HEK293T (cell line): ENCODE measurements around the gene TFF2.

Experiments
- ELF4 ChIP-seq: fragments of 450-650 bp; IDR thresholded peaks from 2 replicates; pipeline ENCODE4 v1.6.1; 2017; ENCODE audit warnings: antibody characterized with exemption
- FOXA1 ChIP-seq: fragments of 450-650 bp; IDR thresholded peaks from 2 replicates; pipeline ENCODE4 v1.6.1; 2016; ENCODE audit warnings: mild to moderate bottlenecking
- PKNOX1 ChIP-seq: fragments of 450-650 bp; IDR thresholded peaks from 2 replicates; pipeline ENCODE4 v1.6.1; 2016
- ZNF384 ChIP-seq: fragments of 450-650 bp; IDR thresholded peaks from 2 replicates; pipeline ENCODE4 v1.6.1; 2016

DNA sequence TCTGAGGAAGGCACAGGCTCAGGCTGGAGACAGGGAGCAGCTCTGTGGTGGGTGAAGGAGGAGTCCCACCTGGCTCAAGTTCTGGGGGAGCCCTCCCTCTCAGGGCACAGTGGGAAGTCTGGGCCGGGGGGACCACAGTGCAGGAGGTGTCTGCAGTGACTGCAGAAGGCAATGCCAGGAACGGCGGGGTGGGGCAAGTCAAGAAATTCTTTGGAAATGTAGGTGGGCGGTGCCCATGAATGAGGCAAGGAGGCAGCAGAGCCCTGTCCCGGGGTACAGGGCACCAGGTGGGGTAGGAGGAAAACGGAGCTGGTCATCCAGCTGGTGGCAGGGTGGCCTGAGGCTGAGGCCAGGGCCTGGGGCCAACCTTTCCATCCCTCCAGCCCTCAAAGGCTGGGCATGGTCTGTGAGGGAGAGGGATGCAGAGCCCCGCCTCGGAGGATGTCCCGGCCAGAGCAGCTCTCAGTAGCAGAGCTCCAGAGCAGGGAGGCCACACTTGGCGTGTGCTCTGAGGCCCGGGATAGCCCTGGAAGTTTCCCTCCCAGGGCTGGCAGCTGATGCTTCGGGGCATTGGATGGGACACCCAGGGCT lies 40.3 kb downstream of the TFF2 start:
- TF ChIP-seq FOXA1 (no peak), ELF4 (no peak), PKNOX1 (no peak), ZNF384 (no peak)
